ENCODE data around the gene LFNG. TPM values are rescaled to one million over a fixed set of nuclear protein-coding genes. Genes with fewer than 3 reads are reported as not detected.

The LFNG gene
- total and polyA plus RNA-seq, 2 of the 13 experiments (the other 11 are each of a cell fraction or from before 2014, with no cell fraction given): 0.44 to 1.5 TPM

GRCh38 chr7:2474813-2475677 is 44.5 kb upstream of the LFNG start (continued):
- no peak for TF ChIP-seq GLMP (CRISPR knock-in tag; IDR thresholded peaks at IDR 0.05; ENCODE audit: borderline replicate concordance)
- no peak for TF ChIP-seq RNF2 (conservative IDR thresholded peaks at IDR 0.05; ENCODE audit: low read depth)
- TF ChIP-seq TFAP4 (IDR thresholded peaks at IDR 0.05; ENCODE audit: borderline replicate concordance, low read depth): peak; percentile 56; the same call in 1 of the 2 replicates
- TF ChIP-seq ZNF12 (CRISPR knock-in tag; IDR thresholded peaks at IDR 0.05): 0 out of 2 replicates have a peak, but pooled peaks have one; percentile 10
- 0 out of 2 replicates have a peak, but pooled peaks have one; percentile 59 for TF ChIP-seq ZNF678 (CRISPR knock-in tag; IDR thresholded peaks at IDR 0.05)
- TF ChIP-seq ZNF383 (CRISPR knock-in tag; IDR thresholded peaks at IDR 0.05; ENCODE audit: borderline replicate concordance): no peak
- peak; percentile 51; the same call in 1 of the 2 replicates for TF ChIP-seq HIC2 (CRISPR knock-in tag; IDR thresholded peaks at IDR 0.05; ENCODE audit: low read depth)
- peak; percentile 49 for TF ChIP-seq HNRNPLL (IDR thresholded peaks at IDR 0.05; ENCODE audit: low read depth, low read length, poor library complexity, severe bottlenecking)

Data from HepG2 (cell line).